Fibroblast of lung (primary cell): ENCODE measurements around the gene ACO2. TPM values are rescaled to one million over a fixed set of nuclear protein-coding genes. Genes with fewer than 3 reads are reported as not detected.
A peak's percentile ranks its signal among the peaks of the same experiment; 100 is the strongest.

Source experiments
- DNase-seq, 2 donors: peaks; one replicate each; pipeline versions ENCODE4 v3.0.0 to v3.0.0-alpha.2; 2010; ENCODE audit warnings: low read depth in 2 of 2
- H2AFZ ChIP-seq: 2 replicates; pipeline ENCODE4 v1.5.1; 2012; ENCODE audit warnings: low read length, control low read depth, inconsistent platforms
- H3K27ac ChIP-seq: 2 replicates; pipeline ENCODE4 v1.5.1; 2011; ENCODE audit warnings: low read length, control low read depth; ENCODE audit not compliant: insufficient read depth
- H3K27me3 ChIP-seq: 2 replicates; pipeline ENCODE4 v1.5.1; 2011; ENCODE audit warnings: mild to moderate bottlenecking, low read length; ENCODE audit not compliant: control insufficient read depth, insufficient read depth
- H3K36me3 ChIP-seq: 2 replicates; pipeline ENCODE4 v1.5.1; 2011; ENCODE audit warnings: low read length; ENCODE audit not compliant: control insufficient read depth, insufficient read depth
- H3K4me1 ChIP-seq: 2 replicates; pipeline ENCODE4 v1.5.1; 2011; ENCODE audit warnings: low read length; ENCODE audit not compliant: control insufficient read depth, insufficient read depth; ENCODE audit errors: extremely low read depth
- H3K4me2 ChIP-seq: 2 replicates; pipeline ENCODE4 v1.5.1; 2011; ENCODE audit warnings: low read length, control low read depth; ENCODE audit not compliant: insufficient read depth; ENCODE audit errors: extremely low read depth
- H3K4me3 ChIP-seq, 4 experiments: fragments of 200-600 bp in 1 of 4; sonication (generic) in 1 of 4; replicated peaks in 1 of 4; 2 replicates each; pipeline ENCODE4 v1.5.1; 2011 to 2016; ENCODE audit warnings: low read length in 4 of 4, low read depth in 3 of 4, mild to moderate bottlenecking in 3 of 4, control low read depth in 2 of 4, inconsistent platforms in 1 of 4, mixed read lengths in 1 of 4; ENCODE audit not compliant: insufficient read depth in 1 of 4; ENCODE audit errors: control extremely low read depth in 1 of 4
- H3K79me2 ChIP-seq: 2 replicates; pipeline ENCODE4 v1.5.1; 2012; ENCODE audit warnings: mild to moderate bottlenecking, low read length, inconsistent platforms; ENCODE audit not compliant: control insufficient read depth, insufficient read depth
- H3K9ac ChIP-seq: 2 replicates; pipeline ENCODE4 v1.5.1; 2011; ENCODE audit warnings: mild to moderate bottlenecking, low read length, control low read depth; ENCODE audit not compliant: insufficient read depth
- H3K9me3 ChIP-seq: 2 replicates; pipeline ENCODE4 v1.5.1; 2012; ENCODE audit warnings: low read depth, low read length; ENCODE audit not compliant: control insufficient read depth, insufficient read depth
- H4K20me1 ChIP-seq: 2 replicates; pipeline ENCODE4 v1.5.1; 2011; ENCODE audit warnings: low read length; ENCODE audit not compliant: control insufficient read depth, insufficient read depth; ENCODE audit errors: extremely low read depth
- CTCF ChIP-seq, 2 donors: IDR thresholded peaks in 1 of 2; conservative IDR thresholded peaks in 1 of 2; 1 replicate in 1 of 2; 2 replicates in 1 of 2; pipeline ENCODE4 v1.5.1; 2011 to 2012; ENCODE audit warnings: low read length in 2 of 2, control low read depth in 1 of 2, inconsistent platforms in 1 of 2, low read depth in 1 of 2, mild to moderate bottlenecking in 1 of 2
- EZH2 ChIP-seq: IDR thresholded peaks from 2 replicates; pipeline ENCODE4 v1.5.1; 2012; ENCODE audit warnings: low read length, control low read depth, mild to moderate bottlenecking; ENCODE audit errors: missing control alignments
- polyA plus RNA-seq, 2 donors: library from polyadenylated mRNA; depleted of rRNA in 1 of 2; stranded (reverse) in 1 of 2; unstranded in 1 of 2; fragments of >200 nt; gene quantifications; 2 replicates each; pipeline ENCODE4 v1.2.1, GENCODE V29; 2011 to 2012; ENCODE audit warnings: missing spikeins in 1 of 2
- total RNA-seq: library from RNA; depleted of rRNA; stranded (reverse); fragments of >200 nt; gene quantifications from 2 replicates; pipeline ENCODE4 v1.2.1, GENCODE V29; 2014

Gene ACO2
- total and polyA plus RNA-seq, 2 donors (not counting 1 experiment from before 2014, with no cell fraction given): 37.6 to 80.3 TPM

GRCh38 chr22:41526830-41527799 is 58.2 kb downstream of the ACO2 start:
- H3K79me2 ChIP-seq: peaks cover 11% of the 10 kb centered on the region
- H2AFZ ChIP-seq: no peak overlapping the region
- H3K4me2 ChIP-seq: no peak overlapping the region
- no peaks in the 10 kb centered on the region for H3K9me3 ChIP-seq
- TF ChIP-seq EZH2 (no peak), CTCF (conservative IDR thresholded peaks at IDR 0.05 in 1 of 2, IDR thresholded peaks at IDR 0.05 in 1 of 2; ENCODE audit: low read depth in 1 of 2, low read length in 2 of 2) (peak; percentile 81 to 87)
- no peak overlapping the region for H3K27ac ChIP-seq
- peaks cover 31% of the 10 kb centered on the region for H3K4me1 ChIP-seq
- no peaks in the 10 kb centered on the region for H4K20me1 ChIP-seq
- no peak overlapping the region for H3K4me3 ChIP-seq
- peak in 1 of 2 donors; percentile 32 for DNase-seq
- H3K36me3 ChIP-seq: peaks cover 54% of the 10 kb centered on the region
- H3K9ac ChIP-seq: no peak overlapping the region
- no peaks in the 10 kb centered on the region for H3K27me3 ChIP-seq

- no peak for DNase-seq
- Histone ChIP-seq H3K9ac (no peak overlapping the region), H3K27me3 (no peaks in the 10 kb centered on the region), H3K79me2 (peaks cover 18% of the 10 kb centered on the region), H2AFZ (no peak overlapping the region), H3K36me3 (peaks cover 59% of the 10 kb centered on the region), H3K4me1 (peaks cover 29% of the 10 kb centered on the region), H3K9me3 (no peaks in the 10 kb centered on the region), H3K4me3 (no peak overlapping the region), H3K4me2 (no peak overlapping the region), H3K27ac (no peak overlapping the region), H4K20me1 (no peaks in the 10 kb centered on the region)
- TF ChIP-seq EZH2 (no peak), CTCF (conservative IDR thresholded peaks at IDR 0.05 in 1 of 2, IDR thresholded peaks at IDR 0.05 in 1 of 2; ENCODE audit: low read depth in 1 of 2, low read length in 2 of 2) (no peak)
Measured at GRCh38 chr22:41528132-41528766, 59.3 kb downstream of the ACO2 start.

GRCh38 chr22:41528938-41529561 is 60.1 kb downstream of the ACO2 start:
- TF ChIP-seq CTCF (conservative IDR thresholded peaks at IDR 0.05 in 1 of 2, IDR thresholded peaks at IDR 0.05 in 1 of 2; ENCODE audit: low read depth in 1 of 2, low read length in 2 of 2): no peak
- no peaks in the 10 kb centered on the region for H4K20me1 ChIP-seq
- H3K4me3 ChIP-seq: no peak overlapping the region
- H3K79me2 ChIP-seq: peaks cover 18% of the 10 kb centered on the region
- H3K36me3 ChIP-seq: peaks cover 57% of the 10 kb centered on the region
- H3K27me3 ChIP-seq: no peaks in the 10 kb centered on the region
- no peak overlapping the region for H3K27ac ChIP-seq
- H3K4me1 ChIP-seq: peaks cover 21% of the 10 kb centered on the region
- DNase-seq: no peak
- H3K9ac ChIP-seq: no peak overlapping the region
- no peaks in the 10 kb centered on the region for H3K9me3 ChIP-seq
- no peak overlapping the region for H3K4me2 ChIP-seq
- no peak overlapping the region for H2AFZ ChIP-seq
